ENCODE data around the gene OLIG2.

OLIG2 gene

GRCh38 chr21:33069645-33069993 lies 43.9 kb downstream of the OLIG2 start:
- TF ChIP-seq CTCF (IDR thresholded peaks at IDR 0.05; ENCODE audit: insufficient read depth, low read depth, low read length, missing control alignments) = no peak
- DNase-seq (ENCODE audit: low read depth) = no peak
- H3K4me3 ChIP-seq (ENCODE audit: low read length) = no peak overlapping the region

- no peak for TF ChIP-seq CTCF (IDR thresholded peaks at IDR 0.05; ENCODE audit: insufficient read depth, low read depth, low read length, missing control alignments)
- peak; percentile 33 for DNase-seq (ENCODE audit: low read depth)
- H3K4me3 ChIP-seq (ENCODE audit: low read length) = no peak within 1 kb of the TSS
Measured at GRCh38 chr21:33069994-33070743, 44.4 kb downstream of the OLIG2 start, which contains the start of gene OLIG1. Gene OLIG1, plus strand, starts transcription at chr21:33070141. Its CDS starts 106 bp downstream, at chr21:33070247.

GRCh38 chr21:33070744-33070997 lies 44.9 kb downstream of the OLIG2 start:
- TF ChIP-seq CTCF (IDR thresholded peaks at IDR 0.05; ENCODE audit: insufficient read depth, low read depth, low read length, missing control alignments) = no peak
- no peak for DNase-seq (ENCODE audit: low read depth)

GRCh38 chr21:33070998-33071769 lies 45.4 kb downstream of the OLIG2 start:
- H3K4me3 ChIP-seq (ENCODE audit: low read length) = no peak overlapping the region
- DNase-seq (ENCODE audit: low read depth) = peak; percentile 18
- no peak for TF ChIP-seq CTCF (IDR thresholded peaks at IDR 0.05; ENCODE audit: insufficient read depth, low read depth, low read length, missing control alignments)

More at GRCh38 chr21:33070744-33070997, 44.9 kb downstream of the OLIG2 start:
- no peak overlapping the region for H3K4me3 ChIP-seq (ENCODE audit: low read length)

DNA sequence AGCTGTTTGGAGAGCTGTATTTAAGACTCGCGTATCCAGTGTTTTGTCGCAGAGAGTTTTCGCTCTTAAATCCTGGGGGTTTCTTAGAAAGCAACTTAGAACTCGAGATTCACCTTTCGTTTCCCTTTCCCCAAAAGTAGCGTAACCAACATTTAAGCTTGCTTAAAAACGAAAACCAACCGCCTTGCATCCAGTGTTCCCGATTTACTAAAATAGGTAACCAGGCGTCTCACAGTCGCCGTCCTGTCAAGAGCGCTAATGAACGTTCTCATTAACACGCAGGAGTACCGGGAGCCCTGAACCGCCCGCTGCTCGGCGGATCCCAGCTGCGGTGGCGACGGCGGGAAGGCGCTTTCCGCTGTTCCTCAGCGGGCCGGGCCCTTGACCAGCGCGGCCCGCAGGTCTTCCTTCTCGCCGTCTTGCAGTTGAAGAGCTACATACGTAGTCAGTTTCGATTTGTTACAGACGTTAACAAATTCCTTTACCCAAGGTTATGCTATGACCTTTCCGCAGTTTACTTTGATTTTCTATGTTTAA lies 46.1 kb downstream of the OLIG2 start:
- TF ChIP-seq CTCF (IDR thresholded peaks at IDR 0.05; ENCODE audit: insufficient read depth, low read depth, low read length, missing control alignments) = no peak
- H3K4me3 ChIP-seq (ENCODE audit: low read length) = no peak overlapping the region
- DNase-seq (ENCODE audit: low read depth) = peak; percentile 8

DNA sequence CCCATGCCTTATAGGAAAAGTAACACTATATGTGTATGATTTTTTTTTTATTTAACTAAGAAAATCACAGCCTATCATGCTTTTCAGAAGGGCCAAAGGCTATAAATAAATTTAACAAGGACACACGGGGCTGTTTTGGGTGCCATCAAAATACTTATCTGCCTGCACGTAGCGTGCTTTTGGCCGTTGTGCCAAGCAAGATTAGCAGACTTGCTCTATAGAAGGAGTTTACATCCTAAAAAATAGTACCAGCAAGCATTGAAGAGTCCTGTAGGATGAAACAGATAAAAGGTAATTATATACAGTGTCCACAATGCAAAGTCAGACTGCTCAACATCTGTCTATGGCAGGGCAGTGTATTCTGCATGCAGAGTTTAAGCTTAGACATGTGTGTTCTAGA lies 47.9 kb downstream of the OLIG2 start:
- H3K4me3 ChIP-seq (ENCODE audit: low read length) = no peak overlapping the region
- TF ChIP-seq CTCF (IDR thresholded peaks at IDR 0.05; ENCODE audit: insufficient read depth, low read depth, low read length, missing control alignments) = no peak
- no peak for DNase-seq (ENCODE audit: low read depth)
